Activated naive CD8-positive, alpha-beta T cell treated with anti-CD3 and anti-CD28 coated beads for 36 hours (primary cell): Measurements from ENCODE around the gene LAMB1. TPM values are rescaled to one million over a fixed set of nuclear protein-coding genes. Genes with fewer than 3 reads are reported as not detected.

Source experiments
- DNase-seq: peaks from one replicate; pipeline ENCODE4 v3.0.0; 2021
- H3K27ac Mint-ChIP-seq: one replicate; pipeline ENCODE4 v1.8.0; 2022; ENCODE audit warnings: mild to moderate bottlenecking, moderate library complexity, mixed read lengths
- H3K27me3 Mint-ChIP-seq: one replicate; pipeline ENCODE4 v1.8.0; 2022; ENCODE audit warnings: mild to moderate bottlenecking, mixed read lengths
- H3K36me3 Mint-ChIP-seq: one replicate; pipeline ENCODE4 v1.8.0; 2021; ENCODE audit warnings: mild to moderate bottlenecking, mixed read lengths
- H3K4me1 Mint-ChIP-seq: one replicate; pipeline ENCODE4 v1.8.0; 2021; ENCODE audit warnings: mixed read lengths
- H3K4me3 Mint-ChIP-seq: one replicate; pipeline ENCODE4 v1.8.0; 2022; ENCODE audit warnings: mild to moderate bottlenecking, moderate library complexity, mixed read lengths
- H3K9me3 Mint-ChIP-seq: one replicate; pipeline ENCODE4 v1.8.0; 2022; ENCODE audit warnings: mixed read lengths
- total RNA-seq, 2 experiments: library from RNA; stranded (reverse); gene quantifications; one replicate each; pipeline ENCODE4 v1.2.3, GENCODE V29; 2021

The LAMB1 gene
- total RNA-seq, 2 experiments from 2014 or later, result 0.16 to 0.32 TPM

- H3K27ac Mint-ChIP-seq, result no peak overlapping the region
- H3K27me3 Mint-ChIP-seq, result peaks cover 16% of the 10 kb centered on the region
- no peak for DNase-seq
- no peaks in the 10 kb centered on the region for H3K4me1 Mint-ChIP-seq
- no peaks in the 10 kb centered on the region for H3K9me3 Mint-ChIP-seq
- no peaks in the 10 kb centered on the region for H3K36me3 Mint-ChIP-seq
- H3K4me3 Mint-ChIP-seq, result no peak overlapping the region
Observed at GRCh38 chr7:107955394-107955793, 47.6 kb downstream of the LAMB1 start.

- no peak overlapping the region for H3K27ac Mint-ChIP-seq
- H3K36me3 Mint-ChIP-seq, result no peaks in the 10 kb centered on the region
- H3K27me3 Mint-ChIP-seq, result peaks cover 12% of the 10 kb centered on the region
- no peaks in the 10 kb centered on the region for H3K4me1 Mint-ChIP-seq
- DNase-seq, result no peak
- H3K9me3 Mint-ChIP-seq, result no peaks in the 10 kb centered on the region
- H3K4me3 Mint-ChIP-seq, result no peak overlapping the region
Observed at GRCh38 chr7:107953924-107954303, 49.0 kb downstream of the LAMB1 start.

- Mint-ChIP-seq H3K27ac (no peak overlapping the region), H3K27me3 (peaks cover 9% of the 10 kb centered on the region), H3K4me1 (no peaks in the 10 kb centered on the region), H3K4me3 (no peak overlapping the region), H3K36me3 (no peaks in the 10 kb centered on the region), H3K9me3 (no peaks in the 10 kb centered on the region)
- DNase-seq, result no peak
Observed at GRCh38 chr7:107953265-107953923, 49.6 kb downstream of the LAMB1 start.

- Mint-ChIP-seq H3K36me3 (no peaks in the 10 kb centered on the region), H3K27ac (no peak overlapping the region), H3K27me3 (peaks cover 4% of the 10 kb centered on the region), H3K4me3 (no peak overlapping the region), H3K4me1 (no peaks in the 10 kb centered on the region), H3K9me3 (no peaks in the 10 kb centered on the region)
- DNase-seq, result no peak
Observed at GRCh38 chr7:107951896-107952295, 51.1 kb downstream of the LAMB1 start.

GRCh38 chr7:107951172-107951787 is 51.7 kb downstream of the LAMB1 start:
- Mint-ChIP-seq H3K27me3 (peaks cover under 1% of the 10 kb centered on the region), H3K4me3 (no peak overlapping the region), H3K27ac (no peak overlapping the region), H3K36me3 (no peaks in the 10 kb centered on the region), H3K4me1 (no peaks in the 10 kb centered on the region), H3K9me3 (no peaks in the 10 kb centered on the region)
- DNase-seq, result no peak

- Mint-ChIP-seq H3K9me3 (no peaks in the 10 kb centered on the region), H3K4me1 (no peaks in the 10 kb centered on the region), H3K27me3 (no peaks in the 10 kb centered on the region), H3K27ac (no peak overlapping the region), H3K4me3 (no peak overlapping the region), H3K36me3 (no peaks in the 10 kb centered on the region)
- DNase-seq, result no peak
Observed at GRCh38 chr7:107949443-107949935, 53.5 kb downstream of the LAMB1 start.

GRCh38 chr7:107948645-107949442 is 54.1 kb downstream of the LAMB1 start:
- Mint-ChIP-seq H3K36me3 (no peaks in the 10 kb centered on the region), H3K4me3 (no peak overlapping the region), H3K27me3 (no peaks in the 10 kb centered on the region), H3K27ac (no peak overlapping the region), H3K4me1 (no peaks in the 10 kb centered on the region), H3K9me3 (no peaks in the 10 kb centered on the region)
- DNase-seq, result no peak

- Mint-ChIP-seq H3K27ac (no peak overlapping the region), H3K27me3 (no peaks in the 10 kb centered on the region), H3K9me3 (no peaks in the 10 kb centered on the region), H3K4me3 (no peak overlapping the region), H3K36me3 (no peaks in the 10 kb centered on the region), H3K4me1 (peaks cover 1% of the 10 kb centered on the region)
- DNase-seq, result no peak
Observed at GRCh38 chr7:107946881-107947280, 56.1 kb downstream of the LAMB1 start.

GRCh38 chr7:107946451-107946850 is 56.5 kb downstream of the LAMB1 start:
- H3K9me3 Mint-ChIP-seq, result no peaks in the 10 kb centered on the region
- DNase-seq, result no peak
- H3K27ac Mint-ChIP-seq, result no peak overlapping the region
- no peaks in the 10 kb centered on the region for H3K27me3 Mint-ChIP-seq
- H3K4me1 Mint-ChIP-seq, result peaks cover 1% of the 10 kb centered on the region
- H3K4me3 Mint-ChIP-seq, result no peak overlapping the region
- H3K36me3 Mint-ChIP-seq, result no peaks in the 10 kb centered on the region

GRCh38 chr7:107945332-107945731 is 57.6 kb downstream of the LAMB1 start:
- H3K4me1 Mint-ChIP-seq, result peaks cover 1% of the 10 kb centered on the region
- H3K27me3 Mint-ChIP-seq, result no peaks in the 10 kb centered on the region
- no peak for DNase-seq
- H3K4me3 Mint-ChIP-seq, result no peak overlapping the region
- no peak overlapping the region for H3K27ac Mint-ChIP-seq
- no peaks in the 10 kb centered on the region for H3K36me3 Mint-ChIP-seq
- H3K9me3 Mint-ChIP-seq, result no peaks in the 10 kb centered on the region

GRCh38 chr7:107944411-107945169 is 58.4 kb downstream of the LAMB1 start:
- Mint-ChIP-seq H3K27me3 (no peaks in the 10 kb centered on the region), H3K4me3 (no peak overlapping the region), H3K36me3 (no peaks in the 10 kb centered on the region), H3K4me1 (peaks cover 1% of the 10 kb centered on the region), H3K9me3 (no peaks in the 10 kb centered on the region), H3K27ac (no peak overlapping the region)
- no peak for DNase-seq

- Mint-ChIP-seq H3K27ac (no peak overlapping the region), H3K4me3 (no peak overlapping the region), H3K9me3 (no peaks in the 10 kb centered on the region), H3K27me3 (no peaks in the 10 kb centered on the region), H3K36me3 (no peaks in the 10 kb centered on the region), H3K4me1 (peaks cover 1% of the 10 kb centered on the region)
- DNase-seq, result no peak
Observed at GRCh38 chr7:107943018-107943417, 59.9 kb downstream of the LAMB1 start.

- Mint-ChIP-seq H3K4me3 (no peak overlapping the region), H3K9me3 (no peaks in the 10 kb centered on the region), H3K36me3 (no peaks in the 10 kb centered on the region), H3K27me3 (no peaks in the 10 kb centered on the region), H3K4me1 (peaks cover 1% of the 10 kb centered on the region), H3K27ac (no peak overlapping the region)
- no peak for DNase-seq
Observed at GRCh38 chr7:107940951-107941350, 62.0 kb downstream of the LAMB1 start.

- Mint-ChIP-seq H3K36me3 (no peaks in the 10 kb centered on the region), H3K27me3 (no peaks in the 10 kb centered on the region), H3K4me3 (no peak overlapping the region), H3K27ac (no peak overlapping the region), H3K9me3 (no peaks in the 10 kb centered on the region), H3K4me1 (peaks cover 1% of the 10 kb centered on the region)
- DNase-seq, result no peak
Observed at GRCh38 chr7:107939573-107940489, 63.1 kb downstream of the LAMB1 start.
